K562 (cell line): ENCODE measurements around the gene WAS.

ENCODE experiments used
- E2F3 ChIP-seq: fragments of 250-450 bp; sonication (Bioruptor Pico); IDR thresholded peaks from 2 replicates; pipeline ENCODE4 v1.4.0; 2020; ENCODE audit warnings: mild to moderate bottlenecking
- EP300 ChIP-seq: IDR thresholded peaks from 2 replicates; pipeline ENCODE4 v1.6.1; 2012; ENCODE audit warnings: low read length, improper control_type of control experiment
- ETS1 ChIP-seq: conservative IDR thresholded peaks from 2 replicates; pipeline ENCODE4 v1.6.1; 2011; ENCODE audit warnings: low read depth, mild to moderate bottlenecking, low read length; ENCODE audit not compliant: control insufficient read depth
- FOSL1 ChIP-seq: fragments of 200-800 bp; sonication (Bioruptor generic); conservative IDR thresholded peaks from 2 replicates; pipeline ENCODE4 v1.6.1; 2016; ENCODE audit warnings: missing genetic modification characterization, missing compliant biosample characterization
- FUS ChIP-seq: fragments of 200-400 bp; formaldehyde crosslinking; optimal IDR thresholded peaks from 2 replicates; pipeline ENCODE3; 2017; ENCODE audit warnings: low read depth, low read length
- POLR2AphosphoS5 ChIP-seq: IDR thresholded peaks from 2 replicates; pipeline ENCODE4 v1.6.1; 2011; ENCODE audit warnings: mild to moderate bottlenecking, low read depth, low read length, moderate library complexity; ENCODE audit not compliant: control insufficient read depth, insufficient read depth
- ZSCAN32 ChIP-seq: fragments of 450-650 bp; formaldehyde crosslinking; IDR thresholded peaks from 2 replicates; pipeline ENCODE4 v1.4.0; 2020; ENCODE audit warnings: mild to moderate bottlenecking, moderate library complexity
- ZZZ3 ChIP-seq: fragments of 450-650 bp; IDR thresholded peaks from 2 replicates; pipeline ENCODE4 v1.6.1; 2016; ENCODE audit warnings: antibody characterized with exemption, mild to moderate bottlenecking, moderate library complexity

DNA sequence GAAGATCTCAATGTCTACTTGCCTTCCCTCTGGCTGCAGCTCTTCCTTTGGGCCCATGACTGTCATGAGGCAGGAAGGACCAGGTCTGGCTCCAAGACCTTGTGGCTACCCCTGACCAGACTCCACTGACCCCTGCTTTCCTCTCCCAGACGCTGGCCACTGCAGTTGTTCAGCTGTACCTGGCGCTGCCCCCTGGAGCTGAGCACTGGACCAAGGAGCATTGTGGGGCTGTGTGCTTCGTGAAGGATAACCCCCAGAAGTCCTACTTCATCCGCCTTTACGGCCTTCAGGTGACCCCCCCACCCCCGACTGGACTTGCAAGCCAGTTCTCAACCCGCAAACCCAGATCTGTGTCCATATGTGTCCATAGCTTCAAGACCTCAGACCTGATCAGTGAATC lies 535 bp downstream of the WAS start:
- TF ChIP-seq FUS = no peak
- TF ChIP-seq E2F3 (CRISPR knock-in tag) = no peak
- TF ChIP-seq FOSL1 (tag) = no peak
- no peak for TF ChIP-seq ZZZ3
- no peak for TF ChIP-seq ZSCAN32 (CRISPR knock-in tag)
- no peak for TF ChIP-seq POLR2AphosphoS5
- TF ChIP-seq EP300 = no peak
- TF ChIP-seq ETS1 = no peak
